DOHH2 (cell line): Measurements from ENCODE around the gene BRI3BP.

Experiments used
- EZH2phosphoT487 ChIP-seq: fragments of 200-600 bp; sonication (generic); IDR thresholded peaks from 2 replicates; pipeline ENCODE4 v1.6.1; 2017; ENCODE audit warnings: borderline replicate concordance, mild to moderate bottlenecking, antibody characterized with exemption, low read length, moderate library complexity, mixed read lengths
- TF ChIP-seq, protein P1 (sequence below): fragments of 200-600 bp; sonication (generic); IDR thresholded peaks from one replicate; pipeline ENCODE4 v1.5.1; 2014; ENCODE audit warnings: antibody characterized with exemption, mild to moderate bottlenecking, low read depth, low read length; ENCODE audit not compliant: poor library complexity, severe bottlenecking

DNA sequence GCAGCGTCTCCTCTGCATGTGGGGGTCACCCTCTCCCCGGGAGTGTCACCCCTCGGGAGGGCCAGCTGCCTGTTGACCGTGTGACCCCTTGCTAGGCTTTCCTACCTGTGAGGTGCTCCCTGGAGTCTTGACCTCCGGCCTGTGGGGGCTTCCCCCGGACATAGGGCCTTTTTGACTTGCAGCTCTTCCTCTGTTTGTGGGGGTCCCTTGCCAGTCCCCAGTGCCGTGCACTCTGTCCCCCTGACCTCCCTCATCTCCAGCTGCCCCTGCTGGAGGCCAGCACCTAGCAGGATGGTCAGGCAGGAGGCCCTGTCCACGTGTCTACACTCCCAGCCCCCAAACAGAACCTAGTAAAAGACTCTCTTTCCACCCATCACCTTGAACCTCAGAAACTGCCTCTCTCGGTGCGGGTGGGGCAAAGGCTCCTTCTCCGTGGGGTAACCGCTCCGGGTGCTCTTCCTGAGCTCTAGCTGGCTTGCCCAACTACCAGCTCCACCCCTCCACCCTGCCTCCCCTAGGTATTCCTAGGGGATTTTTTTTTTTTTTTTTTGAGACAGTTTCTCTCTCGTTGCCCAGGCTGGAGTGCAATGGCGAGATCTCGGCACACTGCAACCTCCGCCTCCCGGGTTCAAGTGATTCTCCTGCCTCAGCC lies 72.6 kb downstream of the BRI3BP start:
- TF ChIP-seq, protein P1, sequence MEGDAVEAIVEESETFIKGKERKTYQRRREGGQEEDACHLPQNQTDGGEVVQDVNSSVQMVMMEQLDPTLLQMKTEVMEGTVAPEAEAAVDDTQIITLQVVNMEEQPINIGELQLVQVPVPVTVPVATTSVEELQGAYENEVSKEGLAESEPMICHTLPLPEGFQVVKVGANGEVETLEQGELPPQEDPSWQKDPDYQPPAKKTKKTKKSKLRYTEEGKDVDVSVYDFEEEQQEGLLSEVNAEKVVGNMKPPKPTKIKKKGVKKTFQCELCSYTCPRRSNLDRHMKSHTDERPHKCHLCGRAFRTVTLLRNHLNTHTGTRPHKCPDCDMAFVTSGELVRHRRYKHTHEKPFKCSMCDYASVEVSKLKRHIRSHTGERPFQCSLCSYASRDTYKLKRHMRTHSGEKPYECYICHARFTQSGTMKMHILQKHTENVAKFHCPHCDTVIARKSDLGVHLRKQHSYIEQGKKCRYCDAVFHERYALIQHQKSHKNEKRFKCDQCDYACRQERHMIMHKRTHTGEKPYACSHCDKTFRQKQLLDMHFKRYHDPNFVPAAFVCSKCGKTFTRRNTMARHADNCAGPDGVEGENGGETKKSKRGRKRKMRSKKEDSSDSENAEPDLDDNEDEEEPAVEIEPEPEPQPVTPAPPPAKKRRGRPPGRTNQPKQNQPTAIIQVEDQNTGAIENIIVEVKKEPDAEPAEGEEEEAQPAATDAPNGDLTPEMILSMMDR, result no peak
- TF ChIP-seq EZH2phosphoT487, result no peak
